Measurements from ENCODE around the gene RAET1G. TPM values are rescaled to one million over a fixed set of nuclear protein-coding genes. Genes with fewer than 3 reads are reported as not detected.

RAET1G gene
- total RNA-seq, 1 experiment from 2014 or later = 0.45 TPM

- CTCF ChIA-PET = no interaction called here
- no peak within 1 kb of the TSS for H3K4me3 ChIP-seq (ENCODE audit: low read depth, low read length, poor library complexity, severe bottlenecking)
Observed at GRCh38 chr6:149897855-149898744, 24.8 kb downstream of the RAET1G start, which contains the start of gene RAET1E. RAET1E (minus strand) TSS chr6:149898113; CDS start chr6:149890901, 7,212 bp downstream.

GRCh38 chr6:149897015-149897697 is 25.8 kb downstream of the RAET1G start:
- POLR2A ChIA-PET (ENCODE audit: low non-redundant PET) = no interaction called here

More at GRCh38 chr6:149897855-149898744, 24.8 kb downstream of the RAET1G start, which contains the start of gene RAET1E:
- no peaks in the 10 kb centered on the region for H3K36me3 ChIP-seq (ENCODE audit: insufficient read depth, low read length, poor library complexity, severe bottlenecking)
- peaks cover 19% of the 10 kb centered on the region for H3K4me1 ChIP-seq (ENCODE audit: insufficient read depth, low read length, poor library complexity, severe bottlenecking)
- no peak within 1 kb of the TSS for H3K27ac ChIP-seq (ENCODE audit: low read depth, low read length, poor library complexity, severe bottlenecking)
- POLR2A ChIA-PET (ENCODE audit: low non-redundant PET) = no interaction called here
- TF ChIP-seq EZH2 (IDR thresholded peaks at IDR 0.05; ENCODE audit: borderline replicate concordance, low read depth, low read length, poor library complexity, severe bottlenecking) (no peak), CTCF (conservative IDR thresholded peaks at IDR 0.05; ENCODE audit: low read depth, low read length) (0 out of 2 replicates have a peak, but pooled peaks have one; percentile 29)
- intact Hi-C loops (cut with micrococcal nuclease; ENCODE audit: unreplicated experiment) = no loop called here
- BruUV-seq (replicated peaks) = no TSS peak
- H3K27me3 ChIP-seq (replicated peaks; ENCODE audit: insufficient read depth, low read depth, low read length, poor library complexity) = no peaks in the 10 kb centered on the region
- H3K9me3 ChIP-seq (ENCODE audit: low read depth, low read length, poor library complexity, severe bottlenecking) = no peaks in the 10 kb centered on the region
- DNase-seq (ENCODE audit: low spot score) = peak; percentile 32

More at GRCh38 chr6:149897015-149897697, 25.8 kb downstream of the RAET1G start:
- CTCF ChIA-PET = no interaction called here
- H3K4me1 ChIP-seq (ENCODE audit: insufficient read depth, low read length, poor library complexity, severe bottlenecking) = peaks cover 19% of the 10 kb centered on the region
- no TSS peak for BruUV-seq (replicated peaks)
- no peaks in the 10 kb centered on the region for H3K27me3 ChIP-seq (replicated peaks; ENCODE audit: insufficient read depth, low read depth, low read length, poor library complexity)
- intact Hi-C loops (cut with micrococcal nuclease; ENCODE audit: unreplicated experiment) = no loop called here
- no peaks in the 10 kb centered on the region for H3K9me3 ChIP-seq (ENCODE audit: low read depth, low read length, poor library complexity, severe bottlenecking)
- TF ChIP-seq EZH2 (IDR thresholded peaks at IDR 0.05; ENCODE audit: borderline replicate concordance, low read depth, low read length, poor library complexity, severe bottlenecking) (no peak), CTCF (conservative IDR thresholded peaks at IDR 0.05; ENCODE audit: low read depth, low read length) (no peak)
- H3K4me3 ChIP-seq (ENCODE audit: low read depth, low read length, poor library complexity, severe bottlenecking) = no peak overlapping the region
- no peaks in the 10 kb centered on the region for H3K36me3 ChIP-seq (ENCODE audit: insufficient read depth, low read length, poor library complexity, severe bottlenecking)
- peak; percentile 17 for DNase-seq (ENCODE audit: low spot score)
- no peak overlapping the region for H3K27ac ChIP-seq (ENCODE audit: low read depth, low read length, poor library complexity, severe bottlenecking)
